GM12874 (cell line): ENCODE measurements around the gene BBS9.

ENCODE experiments used
- TF ChIP-seq, protein P1 (sequence below): IDR thresholded peaks from 2 replicates; pipeline ENCODE4 v1.5.1; 2011; ENCODE audit warnings: low read depth, mild to moderate bottlenecking, control low read depth, low read length, moderate library complexity; ENCODE audit not compliant: insufficient read depth

BBS9 gene

DNA sequence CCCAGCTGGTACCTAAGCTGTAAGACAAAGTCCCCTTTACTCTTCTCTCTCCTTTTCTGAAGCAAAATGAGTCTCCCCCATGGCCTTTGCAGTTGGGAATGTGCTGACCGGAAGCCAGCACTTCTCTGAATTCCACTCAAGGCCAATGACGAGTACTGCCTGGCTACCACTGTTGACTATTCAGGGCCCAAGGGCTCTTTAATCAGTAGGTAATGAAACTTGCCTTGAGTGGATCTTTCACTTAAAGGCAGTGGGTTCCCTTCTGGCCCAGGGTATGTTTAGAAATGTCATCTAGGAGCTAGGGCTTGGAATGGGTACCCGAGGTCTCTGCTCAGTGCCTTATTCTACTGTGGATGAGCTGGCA lies 197.1 kb downstream of the BBS9 start:
- TF ChIP-seq, protein P1, sequence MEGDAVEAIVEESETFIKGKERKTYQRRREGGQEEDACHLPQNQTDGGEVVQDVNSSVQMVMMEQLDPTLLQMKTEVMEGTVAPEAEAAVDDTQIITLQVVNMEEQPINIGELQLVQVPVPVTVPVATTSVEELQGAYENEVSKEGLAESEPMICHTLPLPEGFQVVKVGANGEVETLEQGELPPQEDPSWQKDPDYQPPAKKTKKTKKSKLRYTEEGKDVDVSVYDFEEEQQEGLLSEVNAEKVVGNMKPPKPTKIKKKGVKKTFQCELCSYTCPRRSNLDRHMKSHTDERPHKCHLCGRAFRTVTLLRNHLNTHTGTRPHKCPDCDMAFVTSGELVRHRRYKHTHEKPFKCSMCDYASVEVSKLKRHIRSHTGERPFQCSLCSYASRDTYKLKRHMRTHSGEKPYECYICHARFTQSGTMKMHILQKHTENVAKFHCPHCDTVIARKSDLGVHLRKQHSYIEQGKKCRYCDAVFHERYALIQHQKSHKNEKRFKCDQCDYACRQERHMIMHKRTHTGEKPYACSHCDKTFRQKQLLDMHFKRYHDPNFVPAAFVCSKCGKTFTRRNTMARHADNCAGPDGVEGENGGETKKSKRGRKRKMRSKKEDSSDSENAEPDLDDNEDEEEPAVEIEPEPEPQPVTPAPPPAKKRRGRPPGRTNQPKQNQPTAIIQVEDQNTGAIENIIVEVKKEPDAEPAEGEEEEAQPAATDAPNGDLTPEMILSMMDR = no peak

DNA sequence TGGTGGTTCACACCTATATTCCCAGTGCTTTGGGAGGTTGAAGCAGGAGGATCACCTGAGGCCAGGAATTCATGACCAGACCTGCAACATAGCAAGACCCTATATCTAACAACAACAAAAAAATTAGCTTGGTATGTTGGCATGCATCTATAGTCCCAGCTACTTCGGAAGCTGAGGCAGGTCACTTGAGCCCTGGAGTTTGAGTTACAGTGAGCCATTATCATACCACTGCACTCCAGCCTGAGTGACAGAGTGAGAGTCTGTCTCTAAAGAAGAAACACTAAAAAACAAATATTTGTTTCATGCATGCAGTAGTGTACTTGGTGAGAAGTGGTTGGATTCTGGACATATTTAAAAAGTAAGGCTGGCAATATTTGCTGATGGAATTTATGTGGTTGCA lies 198.1 kb downstream of the BBS9 start:
- TF ChIP-seq, protein P1 = no peak

DNA sequence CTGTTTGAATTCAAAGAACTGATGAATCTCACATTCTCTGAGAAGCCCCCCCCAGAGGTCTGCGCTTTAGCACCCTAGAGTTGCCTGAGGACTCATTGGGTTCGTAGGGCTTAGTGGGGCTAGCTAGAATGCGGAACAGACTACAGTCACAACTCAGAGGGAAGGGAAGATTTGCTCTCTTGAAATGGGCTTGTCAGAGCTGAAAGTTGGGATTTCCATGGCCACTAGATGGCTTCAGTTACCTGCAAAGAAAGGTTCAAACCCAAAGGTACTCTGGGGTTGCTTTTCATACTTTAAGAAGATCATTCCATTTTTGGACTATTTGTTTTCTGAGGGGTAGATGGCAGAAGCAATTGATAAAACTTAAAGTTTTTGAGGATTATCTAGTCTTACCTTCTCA lies 205.0 kb downstream of the BBS9 start:
- TF ChIP-seq, protein P1 = 0 out of 2 replicates have a peak, but pooled peaks have one; percentile 14

DNA sequence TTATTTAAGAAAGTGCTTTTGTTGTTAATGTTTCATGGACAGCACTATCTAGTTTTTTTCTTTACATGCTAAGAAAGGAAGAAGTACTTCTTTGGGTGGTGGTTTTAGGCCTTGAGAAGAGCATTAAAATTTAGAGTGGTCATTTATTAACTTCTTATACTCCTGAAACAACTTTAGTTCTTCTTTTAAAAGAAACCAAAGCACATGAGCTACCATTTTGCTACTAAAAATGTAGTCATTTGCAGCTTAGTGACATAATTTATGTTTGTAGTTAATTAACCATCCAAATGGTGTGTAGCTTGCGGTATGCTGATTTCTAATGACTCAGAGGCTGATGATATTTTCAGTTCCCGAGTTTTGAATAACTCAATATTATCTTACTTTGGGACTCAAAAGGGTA lies 207.5 kb downstream of the BBS9 start:
- TF ChIP-seq, protein P1 = no peak

DNA sequence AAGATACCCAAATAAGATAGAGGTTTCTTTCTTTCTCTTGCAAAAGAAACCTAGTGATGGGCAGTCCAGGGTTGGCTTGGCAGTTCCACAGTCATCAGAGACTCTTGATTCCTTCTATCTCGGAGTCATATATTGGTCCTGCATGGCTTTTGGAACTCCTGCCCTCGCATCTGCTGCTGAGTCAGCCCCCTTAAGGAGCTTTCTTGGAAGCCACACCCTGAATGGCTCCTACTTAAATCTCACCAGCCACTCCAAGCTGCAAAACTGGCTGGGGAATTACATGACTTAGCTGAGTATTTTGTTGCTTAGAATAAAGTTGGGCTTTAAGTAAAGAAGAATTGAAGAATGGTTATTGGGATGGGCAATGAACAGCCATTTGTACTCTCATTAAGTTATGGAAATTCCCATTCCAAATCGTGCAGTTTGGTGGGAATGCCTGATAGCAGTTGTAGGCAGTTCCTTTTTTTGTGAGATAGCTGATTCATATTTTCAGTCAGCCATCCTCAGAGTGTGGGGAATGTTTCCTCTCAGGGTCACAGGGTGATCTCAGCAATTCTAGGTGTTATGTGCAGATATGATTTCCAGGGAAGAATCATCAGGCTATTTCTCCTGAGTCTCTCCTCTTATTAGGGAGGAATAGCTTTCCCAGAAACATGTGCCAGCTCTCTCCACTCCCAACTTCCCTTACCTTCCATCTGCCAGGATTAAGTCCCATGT lies 209.9 kb downstream of the BBS9 start:
- TF ChIP-seq, protein P1 = no peak

DNA sequence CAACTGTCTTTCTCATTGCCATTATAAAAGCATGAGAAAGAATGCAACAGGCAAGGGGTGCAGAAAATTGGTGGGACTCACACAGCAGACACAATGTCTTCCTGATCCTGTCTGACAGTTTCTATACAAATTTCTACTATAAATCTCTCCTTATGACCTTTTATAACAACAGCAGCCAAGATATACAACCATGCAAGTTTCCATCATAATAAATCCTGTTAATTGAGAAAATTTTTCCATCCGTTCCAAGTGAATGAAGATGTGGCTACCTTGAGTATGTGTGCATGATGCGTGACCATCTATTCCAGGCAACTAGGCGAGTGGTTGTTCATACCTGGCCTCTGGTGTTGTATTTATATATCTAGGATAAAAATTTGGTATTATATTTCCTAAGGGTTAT lies 216.7 kb downstream of the BBS9 start:
- TF ChIP-seq, protein P1 = no peak

DNA sequence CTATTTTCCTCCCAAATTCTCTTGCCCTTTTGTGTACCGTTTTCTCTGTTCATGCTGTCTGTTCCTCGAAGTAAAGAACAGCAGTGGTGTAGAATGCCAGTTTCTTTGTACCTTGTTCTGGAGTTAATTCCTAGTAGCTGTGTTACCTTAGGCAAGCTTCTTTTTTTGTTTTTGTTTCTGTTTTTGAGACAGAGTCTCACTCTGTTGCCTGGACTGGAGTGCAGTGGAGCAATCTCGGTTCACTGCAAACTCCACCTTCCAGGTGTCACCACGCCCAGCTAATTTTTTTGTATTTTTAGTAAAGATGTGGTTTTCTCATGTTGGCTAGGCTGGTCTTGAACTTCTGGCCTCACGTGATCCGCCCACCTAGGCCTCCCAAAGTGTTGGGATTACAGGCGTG lies 221.2 kb downstream of the BBS9 start:
- TF ChIP-seq, protein P1 = no peak
